IMR-90 (cell line): ENCODE data around the gene CLUH. TPM values are rescaled to one million over a fixed set of nuclear protein-coding genes. Genes with fewer than 3 reads are reported as not detected.

ENCODE experiments used
- ATAC-seq: fragments of 200-7000 bp; cut with Tn5 transposase; 2 replicates; pipeline ENCODE4 v1.9.1; 2020; ENCODE audit warnings: low read depth, mild to moderate bottlenecking, moderate library complexity
- BruUV-seq: library from RNA; stranded (reverse); fragments of 400-500 nt; replicated peaks from 2 replicates; lab custom pipeline; 2021; lab: Mats Ljungman, UMichigan
- CTCF ChIA-PET: fragments of 300-600 bp; formaldehyde crosslinking; extraction: SDS; loops from one replicate; lab custom pipeline; 2021; ENCODE audit warnings: antibody characterized with exemption; lab: Yijun Ruan, JAX
- POLR2A ChIA-PET: fragments of 300-600 bp; sonication (Branson Sonifier 250); formaldehyde crosslinking; loops from one replicate; lab custom pipeline; 2022; ENCODE audit warnings: antibody characterized with exemption; ENCODE audit not compliant: unreplicated experiment; lab: Charles Lee
- DNase-seq: peaks from one replicate; pipeline ENCODE4 v3.0.0; 2013
- H2AFZ ChIP-seq: replicated peaks from 2 replicates; pipeline ENCODE3; 2013; ENCODE audit warnings: low read length, mild to moderate bottlenecking; ENCODE audit not compliant: poor library complexity
- H2AK5ac ChIP-seq: 2 replicates; pipeline ENCODE4 v1.6.1; 2013; ENCODE audit warnings: low read depth, low read length, inconsistent platforms
- H2AK9ac ChIP-seq: replicated peaks from 2 replicates; pipeline ENCODE3; 2013; ENCODE audit warnings: mild to moderate bottlenecking, low read depth, low read length, moderate library complexity; ENCODE audit not compliant: poor library complexity
- H2BK120ac ChIP-seq: 2 replicates; pipeline ENCODE4 v1.6.1; 2013; ENCODE audit warnings: low read depth, low read length, inconsistent platforms
- H2BK15ac ChIP-seq: 3 replicates; pipeline ENCODE4 v1.6.1; 2013; ENCODE audit warnings: low read depth, low read length, inconsistent platforms
- H2BK20ac ChIP-seq: 2 replicates; pipeline ENCODE4 v1.6.1; 2013; ENCODE audit warnings: low read depth, mild to moderate bottlenecking, inconsistent platforms, low read length, moderate library complexity
- H2BK5ac ChIP-seq: 2 replicates; pipeline ENCODE4 v1.6.1; 2013; ENCODE audit warnings: mild to moderate bottlenecking, low read depth, low read length, inconsistent platforms; ENCODE audit not compliant: poor library complexity, severe bottlenecking
- H3K14ac ChIP-seq: replicated peaks from 2 replicates; pipeline ENCODE4 v1.6.1; 2013; ENCODE audit warnings: low read depth, low read length, inconsistent platforms
- H3K18ac ChIP-seq: 2 replicates; pipeline ENCODE4 v1.6.1; 2013; ENCODE audit warnings: low read depth, low read length, control low read depth
- H3K23ac ChIP-seq: 2 replicates; pipeline ENCODE4 v1.6.1; 2013; ENCODE audit warnings: low read depth, low read length, inconsistent platforms
- H3K27ac ChIP-seq: 2 replicates; pipeline ENCODE4 v1.5.1; 2013; ENCODE audit warnings: mild to moderate bottlenecking, control low read depth, low read length; ENCODE audit not compliant: insufficient read depth
- H3K27me3 ChIP-seq: 2 replicates; pipeline ENCODE4 v1.6.1; 2013; ENCODE audit warnings: low read length; ENCODE audit not compliant: control insufficient read depth, insufficient read depth
- H3K36me3 ChIP-seq: 2 replicates; pipeline ENCODE4 v1.6.1; 2013; ENCODE audit warnings: low read length, mixed read lengths; ENCODE audit not compliant: control insufficient read depth, insufficient read depth
- H3K4ac ChIP-seq: 2 replicates; pipeline ENCODE4 v1.6.1; 2013; ENCODE audit warnings: low read depth, low read length, inconsistent platforms
- H3K4me1 ChIP-seq: 2 replicates; pipeline ENCODE4 v1.6.1; 2013; ENCODE audit warnings: low read length, mixed read lengths; ENCODE audit not compliant: control insufficient read depth, insufficient read depth
- H3K4me2 ChIP-seq: 2 replicates; pipeline ENCODE4 v1.6.1; 2013; ENCODE audit warnings: low read depth, mild to moderate bottlenecking, control low read depth, low read length, moderate library complexity
- H3K4me3 ChIP-seq: 2 replicates; pipeline ENCODE4 v1.5.1; 2013; ENCODE audit warnings: low read depth, mild to moderate bottlenecking, control low read depth, low read length, moderate library complexity; ENCODE audit not compliant: insufficient read depth
- H3K56ac ChIP-seq: 2 replicates; pipeline ENCODE4 v1.6.1; 2013; ENCODE audit warnings: low read length, inconsistent platforms; ENCODE audit not compliant: insufficient read depth; ENCODE audit errors: extremely low read depth
- H3K79me1 ChIP-seq, 2 experiments: 2 replicates each; pipeline ENCODE4 v1.6.1; 2013; ENCODE audit warnings: low read length in 2 of 2, inconsistent platforms in 1 of 2, low read depth in 1 of 2
- H3K9ac ChIP-seq: 2 replicates; pipeline ENCODE4 v1.6.1; 2013; ENCODE audit warnings: low read depth, low read length, control low read depth
- H3K9me1 ChIP-seq: 2 replicates; pipeline ENCODE4 v1.6.1; 2013; ENCODE audit warnings: low read length, inconsistent platforms; ENCODE audit not compliant: insufficient read depth
- H3K9me3 ChIP-seq: 2 replicates; pipeline ENCODE4 v1.6.1; 2013; ENCODE audit warnings: low read length; ENCODE audit not compliant: control insufficient read depth, insufficient read depth
- H4K20me1 ChIP-seq: 2 replicates; pipeline ENCODE4 v1.6.1; 2013; ENCODE audit warnings: low read length, inconsistent platforms; ENCODE audit not compliant: insufficient read depth
- H4K5ac ChIP-seq: 2 replicates; pipeline ENCODE4 v1.6.1; 2013; ENCODE audit warnings: mild to moderate bottlenecking, low read depth, low read length, control low read depth
- H4K8ac ChIP-seq, 2 experiments: 2 replicates each; pipeline ENCODE4 v1.6.1; 2013; ENCODE audit warnings: low read depth in 2 of 2, low read length in 2 of 2, control low read depth in 1 of 2, inconsistent platforms in 1 of 2
- H4K91ac ChIP-seq: 2 replicates; pipeline ENCODE4 v1.6.1; 2013; ENCODE audit warnings: low read depth, low read length, inconsistent platforms; ENCODE audit not compliant: insufficient read depth
- BHLHE40 ChIP-seq: fragments of 150-350 bp; IDR thresholded peaks from 2 replicates; pipeline ENCODE4 v1.6.1; 2016; ENCODE audit warnings: mild to moderate bottlenecking, low read depth, low read length
- CEBPB ChIP-seq: IDR thresholded peaks from 2 replicates; pipeline ENCODE4 v1.6.1; 2012; ENCODE audit warnings: low read depth, low read length, improper control_type of control experiment
- CHD1 ChIP-seq: IDR thresholded peaks from 2 replicates; pipeline ENCODE4 v1.6.1; 2012; ENCODE audit warnings: low read depth, low read length, improper control_type of control experiment
- CTCF ChIP-seq: conservative IDR thresholded peaks from 2 replicates; pipeline ENCODE4 v1.5.1; 2012; ENCODE audit warnings: mild to moderate bottlenecking, low read depth, low read length, improper control_type of control experiment
- ELK1 ChIP-seq: fragments of 150-350 bp; IDR thresholded peaks from 2 replicates; pipeline ENCODE4 v1.6.1; 2016; ENCODE audit warnings: low read depth, mild to moderate bottlenecking, low read length, moderate library complexity, borderline replicate concordance
- FOS ChIP-seq: fragments of 150-350 bp; IDR thresholded peaks from 2 replicates; pipeline ENCODE4 v1.6.1; 2016; ENCODE audit warnings: low read depth, low read length
- MAFK ChIP-seq: IDR thresholded peaks from 2 replicates; pipeline ENCODE4 v1.6.1; 2012; ENCODE audit warnings: low read depth, low read length, improper control_type of control experiment
- MAZ ChIP-seq: IDR thresholded peaks from 2 replicates; pipeline ENCODE4 v1.6.1; 2012; ENCODE audit warnings: low read depth, mild to moderate bottlenecking, low read length, improper control_type of control experiment, moderate library complexity, borderline replicate concordance
- MXI1 ChIP-seq: IDR thresholded peaks from 2 replicates; pipeline ENCODE4 v1.6.1; 2012; ENCODE audit warnings: low read depth, mild to moderate bottlenecking, low read length, moderate library complexity, borderline replicate concordance
- NFE2L2 ChIP-seq: fragments of 150-350 bp; IDR thresholded peaks from 2 replicates; pipeline ENCODE4 v1.6.1; 2016; ENCODE audit warnings: low read depth, mild to moderate bottlenecking, low read length
- RAD21 ChIP-seq: IDR thresholded peaks from 2 replicates; pipeline ENCODE4 v1.6.1; 2012; ENCODE audit warnings: low read length, improper control_type of control experiment
- SMC3 ChIP-seq: fragments of 150-350 bp; IDR thresholded peaks from 2 replicates; pipeline ENCODE4 v1.6.1; 2016; ENCODE audit warnings: low read depth, mild to moderate bottlenecking, antibody characterized with exemption, low read length, moderate library complexity
- WGBS, 2 experiments: methylation state at CpG; one replicate each; pipeline versions ENCODE4 v1.1.5 to v1.1.7; 2013; ENCODE audit warnings: missing lambda C conversion rate in 2 of 2; ENCODE audit not compliant: insufficient read length in 1 of 2; ENCODE audit errors: extremely low coverage in 2 of 2; 5-methylcytosine and 5-hydroxymethylcytosine counted together
- dilution Hi-C: fragments of 300-500 bp; cut with HindIII; formaldehyde crosslinking; loops from one replicate; pipeline ENCODE4 v1.14.3; 2018; ENCODE audit warnings: low sequenced_read_pairs; ENCODE audit not compliant: unreplicated experiment
- in situ Hi-C: fragments of 300-500 bp; cut with MboI; formaldehyde crosslinking; loops from 3 replicates; pipeline ENCODE4 v1.14.3; 2019; ENCODE audit warnings: low sequenced_read_pairs, inconsistent platforms, mixed read lengths
- intact Hi-C: fragments of 100-400 bp; cut with micrococcal nuclease; formaldehyde crosslinking; loops from 2 replicates; pipeline ENCODE4 v1.10.0; 2022
- polyA plus RNA-seq, 3 experiments: library from polyadenylated mRNA; depleted of rRNA; stranded (reverse); fragments of >200 nt; gene quantifications; 2 replicates each; pipeline ENCODE4 v1.2.3, GENCODE V29; 2012; ENCODE audit warnings: low replicate concordance in 1 of 3
- total RNA-seq: library from RNA; depleted of rRNA; stranded (reverse); fragments of >200 nt; gene quantifications from 2 replicates; pipeline ENCODE4 v1.2.3, GENCODE V29; 2012
- TF ChIP-seq, protein P1 (sequence below): fragments of 150-350 bp; IDR thresholded peaks from 2 replicates; pipeline ENCODE4 v1.6.1; 2017; ENCODE audit warnings: mild to moderate bottlenecking, antibody characterized with exemption, low read length, low read depth

The CLUH gene
- total and polyA plus RNA-seq, 2 of the 4 experiments (the other 2 are of a cell fraction), result 12.9 to 42.0 TPM

DNA sequence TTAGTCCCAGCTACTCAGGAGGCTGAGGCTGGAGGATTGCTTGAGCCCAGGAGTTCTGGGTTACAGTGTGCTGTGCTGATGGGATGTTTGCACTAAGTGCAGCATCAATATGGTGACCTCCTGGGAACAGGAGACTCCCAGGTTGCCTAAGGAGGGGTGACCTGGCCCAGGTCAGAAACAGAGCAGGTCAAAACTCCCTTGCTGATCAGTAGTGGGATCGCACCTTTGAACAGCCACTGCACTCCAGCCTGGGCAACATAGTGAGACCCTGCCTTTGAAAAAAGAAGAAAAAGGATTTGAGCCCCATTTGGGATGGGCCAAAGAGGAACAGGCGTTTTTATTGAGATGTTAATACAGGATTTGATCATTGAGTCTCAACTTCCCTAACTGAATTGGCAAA is 30.6 kb downstream of the CLUH start:
- H3K9me1 ChIP-seq, result peaks cover 12% of the 10 kb centered on the region
- peaks cover 20 to 70% of the 10 kb centered on the region in 2 experiments; a peak in 3 of 4 replicates for H3K79me1 ChIP-seq
- DNase-seq (no peak), ATAC-seq (no peak)
- H3K23ac ChIP-seq, result no peak overlapping the region
- H2BK120ac ChIP-seq, result no peak overlapping the region
- H3K36me3 ChIP-seq, result peaks cover 34% of the 10 kb centered on the region
- in situ Hi-C loops (no loop called here), dilution Hi-C loops (no loop called here), intact Hi-C loops (loop anchor here (5.0 kb wide), 1 partner anchor 259 kb away; no protein-coding TSS in a partner anchor)
- H3K14ac ChIP-seq, result no peak overlapping the region
- H3K18ac ChIP-seq, result no peak overlapping the region
- H3K9me3 ChIP-seq, result no peaks in the 10 kb centered on the region
- H2AK5ac ChIP-seq, result no peak overlapping the region
- no CpG with 5 or more reads among the region's 2 CpGs for WGBS, 2 experiments
- no peak overlapping the region for H4K8ac ChIP-seq
- H2BK5ac ChIP-seq, result no peak overlapping the region
- TF ChIP-seq MXI1, result no peak
- no peak for TF ChIP-seq CEBPB
- TF ChIP-seq MAFK, result no peak
- TF ChIP-seq CTCF, result no peak
- TF ChIP-seq CHD1, result no peak
- TF ChIP-seq MAZ, result no peak
- no peak for TF ChIP-seq RAD21
- TF ChIP-seq ELK1, result no peak
- TF ChIP-seq, protein P1, sequence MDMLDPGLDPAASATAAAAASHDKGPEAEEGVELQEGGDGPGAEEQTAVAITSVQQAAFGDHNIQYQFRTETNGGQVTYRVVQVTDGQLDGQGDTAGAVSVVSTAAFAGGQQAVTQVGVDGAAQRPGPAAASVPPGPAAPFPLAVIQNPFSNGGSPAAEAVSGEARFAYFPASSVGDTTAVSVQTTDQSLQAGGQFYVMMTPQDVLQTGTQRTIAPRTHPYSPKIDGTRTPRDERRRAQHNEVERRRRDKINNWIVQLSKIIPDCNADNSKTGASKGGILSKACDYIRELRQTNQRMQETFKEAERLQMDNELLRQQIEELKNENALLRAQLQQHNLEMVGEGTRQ, result no peak
- TF ChIP-seq BHLHE40, result no peak
- no peak for TF ChIP-seq FOS
- TF ChIP-seq NFE2L2, result no peak
- TF ChIP-seq SMC3, result no peak
- ChIA-PET CTCF (no interaction called here), POLR2A (no interaction called here)
- H3K4me2 ChIP-seq, result no peak overlapping the region
- H2AK9ac ChIP-seq, result no peak overlapping the region
- H2AFZ ChIP-seq, result no peak overlapping the region
- H2BK20ac ChIP-seq, result no peak overlapping the region
- H4K5ac ChIP-seq, result no peak overlapping the region
- H3K4ac ChIP-seq, result no peak overlapping the region
- no peak overlapping the region for H2BK15ac ChIP-seq
- H3K9ac ChIP-seq, result no peak overlapping the region
- no TSS peak for BruUV-seq
- H3K56ac ChIP-seq, result no peak overlapping the region
- H4K20me1 ChIP-seq, result peaks cover 44% of the 10 kb centered on the region; the same call in 1 of the 2 replicates
- no peak overlapping the region for H3K4me3 ChIP-seq
- no peak overlapping the region for H3K27ac ChIP-seq
- H4K91ac ChIP-seq, result no peak overlapping the region
- no peaks in the 10 kb centered on the region for H3K27me3 ChIP-seq
- H3K4me1 ChIP-seq, result peaks cover 3% of the 10 kb centered on the region
